T-cell (primary cell): ENCODE data around the gene ATP2B2. TPM values are rescaled to one million over a fixed set of nuclear protein-coding genes. Genes with fewer than 3 reads are reported as not detected.

ENCODE experiments used
- ATAC-seq, 4 experiments: fragments of 200-7000 bp in 3 of 4; fragments of 150-1000 bp in 1 of 4; cut with Tn5 transposase; replicated peaks in 1 of 4; 1 replicate in 3 of 4; 2 replicates in 1 of 4; pipeline ENCODE4 v1.10.0; 2021; ENCODE audit warnings: moderate library complexity in 3 of 4, mild to moderate bottlenecking in 2 of 4, moderate number of reproducible peaks in 1 of 4
- CTCF ChIA-PET, 2 donors: fragments of 300-600 bp; sonication (Branson Sonifier 250); formaldehyde crosslinking; loops; one replicate each; lab custom pipeline; 2022; ENCODE audit warnings: antibody characterized with exemption in 2 of 2; lab: Charles Lee
- POLR2A ChIA-PET, 2 donors: fragments of 300-600 bp; sonication (Branson Sonifier 250); formaldehyde crosslinking; loops; one replicate each; lab custom pipeline; 2022; ENCODE audit warnings: antibody characterized with exemption in 2 of 2; lab: Charles Lee
- DNase-seq, 35 experiments: peaks; one replicate each; pipeline versions ENCODE4 v3.0.0 to v3.0.0-alpha.2; 2013 to 2023
- H3K27ac ChIP-seq: one replicate; pipeline ENCODE4 v1.5.1; 2013; ENCODE audit warnings: low read length
- H3K27me3 ChIP-seq, 2 experiments: replicated peaks in 1 of 2; 1 replicate in 1 of 2; 2 replicates in 1 of 2; pipeline versions ENCODE4 v1.6.1 to v1.7.0; 2013; ENCODE audit warnings: low read length in 1 of 2, mixed read lengths in 1 of 2; ENCODE audit not compliant: control insufficient read depth in 2 of 2, insufficient read depth in 2 of 2; ENCODE audit errors: extremely low read depth in 1 of 2
- H3K36me3 ChIP-seq, 2 donors: 1 replicate in 1 of 2; 2 replicates in 1 of 2; pipeline versions ENCODE4 v1.6.1 to v1.7.0; 2013; ENCODE audit warnings: low read length in 1 of 2; ENCODE audit not compliant: control insufficient read depth in 2 of 2, insufficient read depth in 1 of 2; ENCODE audit errors: extremely low read depth in 1 of 2
- H3K4me1 ChIP-seq, 2 experiments: 1 replicate in 1 of 2; 2 replicates in 1 of 2; pipeline versions ENCODE4 v1.6.1 to v1.7.0; 2013; ENCODE audit warnings: low read length in 2 of 2, mixed read lengths in 1 of 2; ENCODE audit not compliant: insufficient read depth in 2 of 2, control insufficient read depth in 1 of 2; ENCODE audit errors: extremely low read depth in 1 of 2
- H3K4me3 ChIP-seq, 2 donors: 1 replicate in 1 of 2; 2 replicates in 1 of 2; pipeline versions ENCODE4 v1.5.1 to v1.7.0; 2013; ENCODE audit warnings: mild to moderate bottlenecking in 2 of 2, low read length in 1 of 2, moderate library complexity in 1 of 2; ENCODE audit not compliant: control insufficient read depth in 1 of 2; ENCODE audit errors: extremely low read depth in 1 of 2
- H3K9me3 ChIP-seq: 2 replicates; pipeline ENCODE4 v1.7.0; 2013
- H3K27ac Mint-ChIP-seq, 2 donors: one replicate each; pipeline ENCODE4 v1.8.0; 2020 to 2021; ENCODE audit warnings: mild to moderate bottlenecking in 2 of 2, mixed read lengths in 2 of 2
- H3K27me3 Mint-ChIP-seq, 2 donors: one replicate each; pipeline ENCODE4 v1.8.0; 2021 to 2022; ENCODE audit warnings: mixed read lengths in 2 of 2
- H3K36me3 Mint-ChIP-seq: one replicate; pipeline ENCODE4 v1.8.0; 2021; ENCODE audit warnings: mixed read lengths
- H3K4me1 Mint-ChIP-seq, 3 donors: one replicate each; pipeline ENCODE4 v1.8.0; 2020 to 2022; ENCODE audit warnings: mixed read lengths in 3 of 3, mild to moderate bottlenecking in 1 of 3
- H3K4me3 Mint-ChIP-seq, 3 donors: one replicate each; pipeline ENCODE4 v1.8.0; 2020 to 2022; ENCODE audit warnings: mild to moderate bottlenecking in 3 of 3, mixed read lengths in 3 of 3, moderate library complexity in 3 of 3
- H3K9me3 Mint-ChIP-seq, 3 donors: one replicate each; pipeline ENCODE4 v1.8.0; 2020 to 2022; ENCODE audit warnings: mixed read lengths in 3 of 3
- WGBS: methylation state at CpG from one replicate; pipeline ENCODE4 v1.1.5; 2013; ENCODE audit warnings: missing lambda C conversion rate; ENCODE audit not compliant: insufficient coverage; 5-methylcytosine and 5-hydroxymethylcytosine counted together
- total RNA-seq, 35 experiments: library from RNA in 6 of 35; stranded (reverse) in 6 of 35; fragments of 120-200 nt in 1 of 35; gene quantifications; one replicate each; pipeline versions ENCODE4 v1.2.1 to v1.2.4 and lab custom pipeline; 2013 to 2026

Gene ATP2B2
- total RNA-seq, 5 donors from 2014 or later (not counting 1 experiment from before 2014, with no cell fraction given): not detected

DNA sequence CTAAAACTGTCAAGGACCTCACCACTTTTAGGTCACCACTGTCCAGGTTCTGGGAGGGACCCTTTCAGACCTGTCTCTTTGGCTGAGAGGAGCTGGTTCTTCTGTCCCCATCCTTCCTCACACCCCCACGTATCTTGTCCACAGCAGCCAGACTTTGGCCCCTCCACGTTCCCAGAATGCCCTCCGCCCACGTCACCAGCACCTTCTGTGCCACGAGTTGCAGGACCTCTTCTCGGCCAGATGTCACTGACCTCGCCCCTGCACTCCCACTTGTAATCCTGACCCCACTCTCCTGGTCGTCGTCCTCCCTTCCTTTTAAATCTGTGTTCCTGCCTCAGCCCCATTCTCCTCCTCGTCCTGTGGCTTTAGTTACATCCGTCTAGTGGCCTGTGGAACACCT lies 161.9 kb downstream of the ATP2B2 start:
- Mint-ChIP-seq H3K4me1 (no peaks in the 10 kb centered on the region), H3K36me3 (no peaks in the 10 kb centered on the region), H3K27ac (no peak overlapping the region), H3K27me3 (peaks cover 3 to 7% of the 10 kb centered on the region in 2 donors), H3K9me3 (no peaks in the 10 kb centered on the region), H3K4me3 (no peak overlapping the region)
- peaks cover 0 to 9% of the 10 kb centered on the region in 2 experiments for H3K4me1 ChIP-seq
- DNase-seq: no peak
- ChIA-PET POLR2A (no interaction called here), CTCF (interaction anchor here (0.6 to 1.5 kb wide), 5 partner anchors 394 to 1916 kb away, joined by 5 to 8 read pairs (median 7); no protein-coding TSS in a partner anchor)
- 50% methylated on average over 8 of the region's 11 CpGs for WGBS
- no peaks in the 10 kb centered on the region for H3K36me3 ChIP-seq
- no peak overlapping the region for H3K27ac ChIP-seq
- H3K27me3 ChIP-seq: peaks cover 0 to 19% of the 10 kb centered on the region in 2 experiments
- no peak overlapping the region for H3K4me3 ChIP-seq
- H3K9me3 ChIP-seq: no peaks in the 10 kb centered on the region
- no peak for ATAC-seq

DNA sequence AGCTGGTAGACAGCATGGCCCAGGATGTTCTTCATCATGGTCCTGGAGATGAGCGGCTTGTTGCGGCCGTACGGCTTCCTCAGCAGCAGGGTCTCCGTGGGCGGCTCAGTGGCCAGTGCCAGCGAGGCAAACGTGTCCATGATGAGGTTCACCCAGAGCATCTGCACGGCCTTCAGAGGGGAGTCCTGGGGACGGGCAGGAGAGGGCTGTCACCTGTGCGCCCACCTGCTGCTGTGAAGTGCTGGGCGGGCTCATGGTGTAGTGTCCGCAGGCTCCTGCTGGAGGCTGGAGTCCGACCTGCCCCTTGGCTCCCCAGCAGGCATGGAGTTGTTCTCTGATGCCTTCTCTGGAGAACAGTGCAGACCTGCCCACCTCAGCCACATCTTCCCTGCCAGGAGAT lies 162.6 kb downstream of the ATP2B2 start:
- Histone ChIP-seq H3K27ac (no peak overlapping the region), H3K27me3 (peaks cover 0 to 19% of the 10 kb centered on the region in 2 experiments), H3K4me1 (peaks cover 0 to 9% of the 10 kb centered on the region in 2 experiments), H3K36me3 (no peaks in the 10 kb centered on the region), H3K9me3 (no peaks in the 10 kb centered on the region), H3K4me3 (no peak overlapping the region)
- ATAC-seq: no peak
- H3K4me1 Mint-ChIP-seq: no peaks in the 10 kb centered on the region
- POLR2A ChIA-PET: no interaction called here
- WGBS: 87% methylated on average over 14 of the region's 14 CpGs
- no peaks in the 10 kb centered on the region for H3K9me3 Mint-ChIP-seq
- peaks cover 6 to 8% of the 10 kb centered on the region in 2 donors for H3K27me3 Mint-ChIP-seq
- H3K27ac Mint-ChIP-seq: no peak overlapping the region
- CTCF ChIA-PET: no interaction called here
- DNase-seq: no peak
- no peak overlapping the region for H3K4me3 Mint-ChIP-seq
- H3K36me3 Mint-ChIP-seq: no peaks in the 10 kb centered on the region

DNA sequence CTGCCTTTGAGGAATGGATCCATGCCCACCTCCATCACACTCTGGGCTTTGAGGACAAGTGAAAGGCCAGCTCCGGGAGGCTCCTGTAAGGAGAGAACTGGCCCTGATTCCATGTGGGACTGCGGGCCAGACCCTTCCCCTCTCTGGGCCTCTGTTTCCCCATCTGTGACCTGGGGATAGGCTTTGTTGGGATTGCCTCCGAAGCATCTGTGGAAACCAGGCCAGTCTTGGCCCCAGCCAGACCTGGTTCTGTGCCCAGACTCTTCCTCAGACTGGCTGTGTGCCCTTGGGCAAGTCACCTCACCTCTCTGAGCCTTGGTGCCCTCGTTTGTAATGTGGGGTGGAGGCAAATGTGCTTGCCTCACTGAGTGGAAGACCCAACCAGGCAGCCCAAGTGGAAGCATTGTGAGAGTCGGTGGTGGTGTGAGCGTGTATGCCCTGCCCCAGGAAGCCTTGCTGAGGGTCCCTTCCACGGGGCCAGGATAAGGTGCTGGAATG lies 163.4 kb downstream of the ATP2B2 start:
- H3K4me1 ChIP-seq: peaks cover 0 to 9% of the 10 kb centered on the region in 2 experiments
- DNase-seq (no peak), ATAC-seq (no peak)
- Mint-ChIP-seq H3K36me3 (no peaks in the 10 kb centered on the region), H3K4me1 (no peaks in the 10 kb centered on the region), H3K27me3 (peaks cover 6 to 8% of the 10 kb centered on the region in 2 donors), H3K27ac (no peak overlapping the region), H3K9me3 (no peaks in the 10 kb centered on the region), H3K4me3 (no peak overlapping the region)
- POLR2A ChIA-PET: no interaction called here
- WGBS: 87% methylated on average over 3 of the region's 7 CpGs
- H3K27ac ChIP-seq: no peak overlapping the region
- peaks cover 0 to 26% of the 10 kb centered on the region in 2 experiments for H3K27me3 ChIP-seq
- H3K36me3 ChIP-seq: no peaks in the 10 kb centered on the region
- no peaks in the 10 kb centered on the region for H3K9me3 ChIP-seq
- CTCF ChIA-PET: no interaction called here
- H3K4me3 ChIP-seq: no peak overlapping the region

DNA sequence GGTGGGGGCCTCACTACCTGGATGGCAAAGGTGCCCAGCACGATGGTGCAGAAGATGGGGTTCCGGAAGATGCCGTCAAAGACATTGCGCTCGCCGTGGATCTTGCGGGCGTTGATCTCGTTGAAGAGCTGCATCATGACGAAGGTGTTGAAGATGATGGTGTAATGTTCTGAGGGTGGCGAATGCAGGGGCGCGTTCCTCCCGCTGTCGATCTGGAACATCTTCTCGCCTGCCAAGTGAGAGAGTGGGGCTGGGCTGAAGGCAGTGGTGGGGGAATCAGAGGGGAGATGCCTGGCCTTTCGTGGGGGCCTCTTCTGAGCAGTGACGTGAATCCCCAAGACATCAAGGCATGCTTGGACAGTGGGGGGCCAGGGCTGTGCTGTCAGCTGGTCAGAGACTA lies 164.9 kb downstream of the ATP2B2 start:
- peaks cover 6 to 8% of the 10 kb centered on the region in 2 donors for H3K27me3 Mint-ChIP-seq
- H3K4me3 ChIP-seq: no peak overlapping the region
- H3K27ac Mint-ChIP-seq: no peak overlapping the region

DNA sequence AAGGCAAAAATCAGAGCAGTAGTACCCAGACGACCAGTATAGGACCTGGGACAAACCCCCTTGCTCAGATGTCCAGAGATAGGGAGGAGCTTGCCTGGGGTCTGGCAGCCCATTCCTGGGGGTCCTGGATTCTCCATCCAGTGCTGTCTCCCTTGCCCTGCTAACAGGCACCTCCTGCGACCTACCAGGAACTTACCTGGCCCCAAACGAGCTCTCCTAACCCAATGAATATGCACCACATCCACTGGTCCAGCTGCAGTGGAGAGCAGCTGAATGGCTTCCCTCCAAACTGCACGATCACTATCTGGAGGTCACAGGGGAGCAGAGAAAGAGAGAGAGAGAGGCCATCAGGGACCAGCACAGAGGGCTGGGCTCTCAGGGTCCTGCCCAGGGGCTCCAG lies 165.3 kb downstream of the ATP2B2 start:
- no peak overlapping the region for H3K27ac Mint-ChIP-seq
- Histone ChIP-seq H3K4me3 (no peak overlapping the region), H3K4me1 (peaks cover 0 to 9% of the 10 kb centered on the region in 2 experiments), H3K27me3 (peaks cover 0 to 26% of the 10 kb centered on the region in 2 experiments), H3K9me3 (no peaks in the 10 kb centered on the region), H3K27ac (no peak overlapping the region), H3K36me3 (no peaks in the 10 kb centered on the region)
- peaks cover 0 to 9% (median 1%) of the 10 kb centered on the region in 3 donors for H3K4me1 Mint-ChIP-seq
- DNase-seq: no peak
- H3K27me3 Mint-ChIP-seq: peaks cover 6 to 8% of the 10 kb centered on the region in 2 donors
- ChIA-PET POLR2A (no interaction called here), CTCF (interaction anchor here in 1 of 2 donors (0.6 kb wide), 1 partner anchor 23 kb away, joined by 3 read pairs; no protein-coding TSS in a partner anchor)
- ATAC-seq: no peak
- H3K36me3 Mint-ChIP-seq: no peaks in the 10 kb centered on the region
- no peaks in the 10 kb centered on the region for H3K9me3 Mint-ChIP-seq
- 20% methylated on average over 1 of the region's 4 CpGs for WGBS
- no peak overlapping the region for H3K4me3 Mint-ChIP-seq

More for the DNA sequence above, 164.9 kb downstream of the ATP2B2 start:
- DNase-seq (no peak), ATAC-seq (no peak)
- H3K4me3 Mint-ChIP-seq: no peak overlapping the region
- no peaks in the 10 kb centered on the region for H3K36me3 ChIP-seq
- peaks cover 0 to 5% (median 0%) of the 10 kb centered on the region in 3 donors for H3K4me1 Mint-ChIP-seq
- H3K9me3 ChIP-seq: no peaks in the 10 kb centered on the region
- ChIA-PET POLR2A (no interaction called here), CTCF (no interaction called here)
- peaks cover 0 to 9% of the 10 kb centered on the region in 2 experiments for H3K4me1 ChIP-seq
- WGBS: 91% methylated on average over 18 of the region's 18 CpGs
- no peak overlapping the region for H3K27ac ChIP-seq
- H3K9me3 Mint-ChIP-seq: no peaks in the 10 kb centered on the region
- peaks cover 0 to 26% of the 10 kb centered on the region in 2 experiments for H3K27me3 ChIP-seq
- no peaks in the 10 kb centered on the region for H3K36me3 Mint-ChIP-seq

DNA sequence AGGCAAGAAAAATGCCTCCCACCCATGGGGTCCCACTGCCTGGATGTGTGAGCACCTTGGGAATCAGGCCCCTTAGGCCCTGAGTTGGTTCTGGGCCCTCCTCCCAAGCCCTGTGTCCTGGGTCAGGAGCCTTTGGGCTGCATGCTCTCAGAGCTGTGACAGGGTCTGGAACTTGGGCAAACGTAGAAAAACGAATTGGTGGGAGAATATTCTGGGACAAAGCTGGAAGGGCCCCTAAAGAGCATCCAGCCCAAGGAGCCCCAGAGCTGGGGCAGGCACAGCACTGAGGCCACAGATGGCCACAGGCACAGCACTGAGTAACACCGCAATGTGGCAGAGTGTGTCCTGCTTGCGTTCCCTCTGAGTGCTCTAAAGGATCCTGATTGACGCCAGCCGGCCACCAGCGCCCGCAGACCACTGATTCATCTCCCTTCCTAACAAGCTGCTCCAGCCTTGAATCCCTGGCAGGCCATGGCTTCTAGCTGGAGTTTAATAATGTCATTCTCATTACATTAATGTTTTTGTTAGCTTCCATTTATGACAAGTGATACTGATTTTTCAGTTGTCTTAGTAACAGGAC lies 165.9 kb downstream of the ATP2B2 start:
- Histone ChIP-seq H3K27ac (no peak overlapping the region), H3K36me3 (no peaks in the 10 kb centered on the region), H3K4me3 (no peak overlapping the region), H3K4me1 (peaks cover 0 to 9% of the 10 kb centered on the region in 2 experiments), H3K9me3 (no peaks in the 10 kb centered on the region), H3K27me3 (peaks cover 0 to 26% of the 10 kb centered on the region in 2 experiments)
- Mint-ChIP-seq H3K36me3 (no peaks in the 10 kb centered on the region), H3K4me3 (no peak overlapping the region), H3K9me3 (no peaks in the 10 kb centered on the region), H3K27ac (no peak overlapping the region), H3K27me3 (peaks cover 6 to 8% of the 10 kb centered on the region in 2 donors), H3K4me1 (peaks cover 0 to 12% (median 6%) of the 10 kb centered on the region in 3 donors)
- CTCF ChIA-PET: interaction anchor here in 1 of 2 donors (0.6 to 1.2 kb wide), 2 partner anchors 24 to 401 kb away, joined by 3 read pairs; no protein-coding TSS in a partner anchor
- ATAC-seq (no peak), DNase-seq (no peak)
- WGBS: 84% methylated on average over 4 of the region's 8 CpGs
- POLR2A ChIA-PET: no interaction called here
